ENCODE data around the gene CYP39A1.

GRCh38 chr6:46500382-46500781, 152.2 kb downstream of the CYP39A1 start:
- no peak for TF ChIP-seq TAF1 (CRISPR knock-in tag; IDR thresholded peaks at IDR 0.05)
- no peak for TF ChIP-seq YY1 (IDR thresholded peaks at IDR 0.05; ENCODE audit: insufficient read depth, insufficient replicate concordance, low read depth, low read length)
- no peak for TF ChIP-seq ZNF362 (CRISPR knock-in tag; IDR thresholded peaks at IDR 0.05; ENCODE audit: borderline replicate concordance)
- TF ChIP-seq ZFP37 (CRISPR knock-in tag; IDR thresholded peaks at IDR 0.05; ENCODE audit: borderline replicate concordance) = no peak
- no peak for TF ChIP-seq ZNF274 (CRISPR knock-in tag; IDR thresholded peaks at IDR 0.05)

All from HepG2 (cell line).